Endothelial cell of umbilical vein (primary cell): Measurements from ENCODE around the gene TMEM182. TPM values are rescaled to one million over a fixed set of nuclear protein-coding genes. Genes with fewer than 3 reads are reported as not detected.

Experiments used
- BruUV-seq: library from RNA; stranded (reverse); fragments of 400-500 nt; replicated peaks from 2 replicates; lab custom pipeline; 2021; lab: Mats Ljungman, UMichigan
- CTCF ChIA-PET: fragments of 300-600, 350-600 bp; sonication (Branson Sonifier 250); formaldehyde crosslinking; loops from one replicate; lab custom pipeline; 2021; ENCODE audit warnings: antibody characterized with exemption, inconsistent platforms; lab: Charles Lee
- POLR2A ChIA-PET: fragments of 300-600, 350-600 bp; sonication (Branson Sonifier 250); formaldehyde crosslinking; loops from one replicate; lab custom pipeline; 2021; ENCODE audit warnings: antibody characterized with exemption, inconsistent platforms; lab: Charles Lee
- DNase-seq: peaks from one replicate; pipeline ENCODE4 v3.0.0-alpha.2; 2011; ENCODE audit warnings: low read depth, low spot score
- FAIRE-seq: peaks from 2 replicates; lab custom pipeline; 2011; peaks lifted over from hg19 to GRCh38; lab: Jason Lieb, UNC
- H2AFZ ChIP-seq: 2 replicates; pipeline ENCODE4 v1.6.0; 2012; ENCODE audit warnings: low read depth, low read length, control low read depth, inconsistent platforms
- H3K27ac ChIP-seq: 2 replicates; pipeline ENCODE4 v1.5.1; 2011; ENCODE audit warnings: low read depth, mild to moderate bottlenecking, control low read depth, low read length, moderate library complexity; ENCODE audit not compliant: insufficient read depth
- H3K27me3 ChIP-seq, 2 experiments: 2 replicates each; pipeline versions ENCODE4 v1.6.0 to v1.6.1; 2011; ENCODE audit warnings: low read length in 2 of 2, mixed read lengths in 1 of 2; ENCODE audit not compliant: control insufficient read depth in 2 of 2, insufficient read depth in 2 of 2
- H3K36me3 ChIP-seq, 2 experiments: 2 replicates in 1 of 2; 3 replicates in 1 of 2; pipeline ENCODE4 v1.5.1; 2011; ENCODE audit warnings: low read length in 2 of 2, mild to moderate bottlenecking in 1 of 2, moderate library complexity in 1 of 2; ENCODE audit not compliant: control insufficient read depth in 2 of 2, insufficient read depth in 2 of 2; ENCODE audit errors: extremely low read depth in 1 of 2
- H3K4me1 ChIP-seq: 3 replicates; pipeline ENCODE4 v1.5.1; 2011; ENCODE audit warnings: mild to moderate bottlenecking, low read length; ENCODE audit not compliant: control insufficient read depth, insufficient read depth; ENCODE audit errors: extremely low read depth
- H3K4me2 ChIP-seq: 2 replicates; pipeline ENCODE4 v1.6.1; 2011; ENCODE audit warnings: low read length, control low read depth, mixed read lengths; ENCODE audit not compliant: insufficient read depth
- H3K4me3 ChIP-seq, 3 experiments: fragments of 200-600 bp in 1 of 3; sonication (generic), shearing (Covaris generic) in 1 of 3; replicated peaks in 1 of 3; 2 replicates each; pipeline ENCODE4 v1.5.1; 2011 to 2016; ENCODE audit warnings: control low read depth in 3 of 3, low read length in 3 of 3, mild to moderate bottlenecking in 2 of 3, inconsistent platforms in 1 of 3, low read depth in 1 of 3, moderate library complexity in 1 of 3; ENCODE audit not compliant: insufficient read depth in 1 of 3
- H3K79me2 ChIP-seq: 2 replicates; pipeline ENCODE4 v1.6.0; 2012; ENCODE audit warnings: low read length, inconsistent platforms; ENCODE audit not compliant: control insufficient read depth, insufficient read depth
- H3K9ac ChIP-seq: replicated peaks from 2 replicates; pipeline ENCODE3; 2011; ENCODE audit warnings: low read length, control low read depth; ENCODE audit not compliant: insufficient read depth; ENCODE audit errors: extremely low read depth
- H3K9me1 ChIP-seq: replicated peaks from 3 replicates; pipeline ENCODE4 v1.6.0; 2011; ENCODE audit warnings: mild to moderate bottlenecking, low read length; ENCODE audit not compliant: control insufficient read depth, insufficient read depth; ENCODE audit errors: extremely low read depth
- H3K9me3 ChIP-seq: replicated peaks from 2 replicates; pipeline ENCODE4 v1.5.1; 2012; ENCODE audit warnings: low read length, inconsistent platforms; ENCODE audit not compliant: control insufficient read depth, insufficient read depth
- H4K20me1 ChIP-seq: replicated peaks from 2 replicates; pipeline ENCODE3; 2011; ENCODE audit warnings: mild to moderate bottlenecking, low read length; ENCODE audit not compliant: control insufficient read depth, insufficient read depth; ENCODE audit errors: extremely low read depth
- CTCF ChIP-seq, 2 donors: IDR thresholded peaks; 1 replicate in 1 of 2; 2 replicates in 1 of 2; pipeline ENCODE4 v1.5.1; 2011; ENCODE audit warnings: low read length in 2 of 2, mild to moderate bottlenecking in 2 of 2, moderate library complexity in 2 of 2, control low read depth in 1 of 2, inconsistent platforms in 1 of 2, low read depth in 1 of 2; ENCODE audit not compliant: insufficient read depth in 1 of 2; ENCODE audit errors: extremely low read depth in 1 of 2
- EZH2 ChIP-seq: IDR thresholded peaks from 2 replicates; pipeline ENCODE4 v1.6.1; 2012; ENCODE audit warnings: borderline replicate concordance, low read depth, mild to moderate bottlenecking, moderate library complexity, low read length, inconsistent platforms; ENCODE audit not compliant: severe bottlenecking
- FOS ChIP-seq: IDR thresholded peaks from 2 replicates; pipeline ENCODE4 v1.6.1; 2011; ENCODE audit warnings: mild to moderate bottlenecking, low read length, moderate library complexity, borderline replicate concordance; ENCODE audit not compliant: insufficient read depth
- GATA2 ChIP-seq: IDR thresholded peaks from 2 replicates; pipeline ENCODE4 v1.7.0; 2011; ENCODE audit warnings: low read depth, mild to moderate bottlenecking, moderate library complexity, mixed read lengths, low read length; ENCODE audit not compliant: insufficient read length, insufficient read depth
- JUN ChIP-seq: IDR thresholded peaks from 2 replicates; pipeline ENCODE4 v1.6.1; 2011; ENCODE audit warnings: borderline replicate concordance, low read depth; ENCODE audit not compliant: insufficient read length, insufficient read depth
- MAX ChIP-seq: IDR thresholded peaks from 2 replicates; pipeline ENCODE4 v1.6.1; 2011; ENCODE audit not compliant: insufficient read depth, insufficient read length
- MYC ChIP-seq: IDR thresholded peaks from one replicate; pipeline ENCODE4 v1.6.1; 2011; ENCODE audit warnings: mild to moderate bottlenecking, low read depth, low read length
- POLR2A ChIP-seq: IDR thresholded peaks from 2 replicates; pipeline ENCODE4 v1.6.1; 2012; ENCODE audit warnings: low read depth, mild to moderate bottlenecking, control low read depth, low read length
- POLR2AphosphoS5 ChIP-seq: IDR thresholded peaks from 2 replicates; pipeline ENCODE4 v1.6.1; 2012; ENCODE audit warnings: low read depth, mild to moderate bottlenecking, control low read depth, low read length, moderate library complexity; ENCODE audit not compliant: insufficient read depth
- dilution Hi-C: fragments of 300-500 bp; cut with MboI; formaldehyde crosslinking; loops from one replicate; pipeline ENCODE4 v1.15.0; 2019; ENCODE audit warnings: low sequenced_read_pairs; ENCODE audit not compliant: extremely low pct_ligation_motif_present
- intact Hi-C: fragments of 100-400 bp; cut with micrococcal nuclease; formaldehyde crosslinking; loops from one replicate; pipeline ENCODE4 v1.10.0; 2022
- polyA plus RNA-seq, 4 experiments: library from polyadenylated mRNA; depleted of rRNA in 3 of 4; stranded (reverse) in 3 of 4; unstranded in 1 of 4; fragments of >200 nt; gene quantifications; 2 replicates each; pipeline versions ENCODE4 v1.2.1 to v1.2.3, GENCODE V29; 2011 to 2012; ENCODE audit warnings: missing spikeins in 1 of 4
- total RNA-seq: library from RNA; stranded (reverse); gene quantifications from 2 replicates; pipeline ENCODE4 v1.2.3, GENCODE V29; 2021

Gene TMEM182
- total and polyA plus RNA-seq, 2 donors (not counting 3 experiments of a cell fraction or from before 2014, with no cell fraction given) = 0.69 to 0.95 TPM

- CTCF ChIA-PET = interaction anchor here (8.9 kb wide), 1 partner anchor 49 kb away, joined by 311 read pairs; no protein-coding TSS in a partner anchor
- Histone ChIP-seq H2AFZ (no peak overlapping the region), H3K36me3 (no peaks in the 10 kb centered on the region), H4K20me1 (no peaks in the 10 kb centered on the region), H3K9me1 (no peaks in the 10 kb centered on the region), H3K4me1 (no peaks in the 10 kb centered on the region), H3K4me3 (no peak overlapping the region), H3K4me2 (no peak overlapping the region), H3K27me3 (no peaks in the 10 kb centered on the region), H3K9me3 (no peaks in the 10 kb centered on the region), H3K79me2 (no peaks in the 10 kb centered on the region), H3K27ac (no peak overlapping the region), H3K9ac (no peak overlapping the region)
- dilution Hi-C loops (no loop called here), intact Hi-C loops (loop anchor here (10.0 kb wide), 1 partner anchor 188 kb away; the partner anchor contains the start of gene SLC9A2)
- no peak for FAIRE-seq
- no TSS peak for BruUV-seq
- POLR2A ChIA-PET = no interaction called here
- TF ChIP-seq GATA2 = no peak
- TF ChIP-seq MAX = no peak
- no peak for TF ChIP-seq EZH2
- TF ChIP-seq MYC = no peak
- no peak for TF ChIP-seq CTCF (IDR thresholded peaks at IDR 0.05; ENCODE audit: extremely low read depth in 1 of 2, insufficient read depth in 1 of 2, low read depth in 1 of 2, low read length in 2 of 2)
- no peak for TF ChIP-seq FOS
- TF ChIP-seq POLR2A = no peak
- TF ChIP-seq JUN = no peak
- no peak for TF ChIP-seq POLR2AphosphoS5
- no peak for DNase-seq
These were observed 41.4 kb downstream of the TMEM182 start for GRCh38 chr2:102803041-102803896.
